ENCODE data around the gene CLASP1.
A peak's percentile ranks its signal among the peaks of the same experiment; 100 is the strongest.
"Not testable (repeated sequence)": the region's sequence is repeated elsewhere in the genome, so short reads cannot be mapped to it uniquely, and the experiment has no call there.

Gene CLASP1

DNA sequence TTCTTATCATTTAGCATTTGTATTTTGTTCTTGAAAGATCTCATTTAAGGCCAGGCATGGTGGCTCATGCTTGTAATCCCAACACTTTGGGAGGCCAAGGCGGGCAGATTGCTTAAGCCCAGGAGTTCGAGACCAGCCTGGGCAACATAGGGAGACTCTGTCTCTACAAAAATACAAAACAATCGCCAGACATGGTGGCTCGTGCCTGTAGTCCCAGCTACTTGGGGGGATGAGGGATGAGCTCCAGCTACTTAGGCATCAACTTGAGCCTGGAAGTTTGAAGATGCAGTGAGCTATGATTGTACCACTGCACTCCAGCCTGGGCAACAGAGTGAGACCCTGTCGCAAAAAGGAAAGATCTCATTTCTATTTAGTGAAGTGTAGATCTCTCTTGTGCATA is 351.4 kb downstream of the CLASP1 start:
- ATAC-seq (ENCODE audit: low read depth); H3K4me3 Mint-ChIP-seq; H3K36me3 Mint-ChIP-seq; H3K9me3 Mint-ChIP-seq; DNase-seq (ENCODE audit: low spot score in 2 of 2); H3K4me1 Mint-ChIP-seq; H3K27ac Mint-ChIP-seq: not testable (repeated sequence)
- peaks cover 12% of the 10 kb centered on the region for H3K27me3 Mint-ChIP-seq

- peaks cover 4% of the 10 kb centered on the region for H3K36me3 Mint-ChIP-seq
- peaks cover 2% of the 10 kb centered on the region for H3K4me1 Mint-ChIP-seq
- no peak for DNase-seq (ENCODE audit: low spot score in 2 of 2)
- H3K27ac Mint-ChIP-seq: no peak overlapping the region
- ATAC-seq (ENCODE audit: low read depth): peak; percentile 45
- H3K9me3 Mint-ChIP-seq: peaks cover 3% of the 10 kb centered on the region
- H3K4me3 Mint-ChIP-seq: no peak overlapping the region
- peaks cover 12% of the 10 kb centered on the region for H3K27me3 Mint-ChIP-seq
Observed at GRCh38 chr2:121297217-121297830, 351.9 kb downstream of the CLASP1 start.

DNA sequence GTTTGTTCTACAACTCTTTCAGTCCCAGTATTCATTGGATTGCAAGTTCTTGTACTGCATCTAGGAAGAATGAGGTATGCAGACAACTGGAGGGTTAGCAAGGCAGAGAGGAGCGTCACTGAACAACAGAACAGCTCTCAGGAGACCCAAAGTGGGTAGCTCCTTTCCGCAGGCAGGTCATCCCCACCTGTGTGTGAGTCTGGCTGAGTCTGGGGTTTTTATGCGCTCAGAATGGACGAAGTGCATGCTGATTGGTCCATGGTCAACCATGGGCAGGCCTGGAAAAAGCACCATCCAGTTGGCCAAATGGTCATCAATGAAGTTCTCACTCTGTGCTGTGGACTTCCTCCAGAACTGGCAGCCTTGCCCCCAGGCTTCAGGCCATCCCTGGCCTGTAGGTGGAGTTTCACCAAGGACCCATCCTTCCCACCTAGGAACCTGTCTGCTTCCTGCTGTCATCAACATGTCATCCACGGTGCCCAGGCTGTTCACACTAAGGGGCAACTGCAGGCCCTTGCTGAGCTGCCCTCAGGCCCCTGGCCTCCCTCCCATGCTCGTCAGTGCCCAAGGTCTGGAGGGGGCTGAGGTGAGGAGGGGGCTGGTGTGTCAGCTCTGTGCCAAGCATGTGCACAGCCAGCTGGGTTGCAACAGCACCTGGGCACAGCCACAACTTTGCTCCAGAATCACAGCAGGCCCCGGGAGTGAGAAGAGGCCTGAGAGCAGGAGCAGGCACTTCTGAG is 353.2 kb downstream of the CLASP1 start:
- ATAC-seq (ENCODE audit: low read depth) (no peak), DNase-seq (ENCODE audit: low spot score in 2 of 2) (no peak)
- peaks cover 3% of the 10 kb centered on the region for H3K36me3 Mint-ChIP-seq
- no peak overlapping the region for H3K4me3 Mint-ChIP-seq
- H3K27me3 Mint-ChIP-seq: peaks cover 9% of the 10 kb centered on the region
- peaks cover 2% of the 10 kb centered on the region for H3K9me3 Mint-ChIP-seq
- H3K4me1 Mint-ChIP-seq: peaks cover 2% of the 10 kb centered on the region
- no peak overlapping the region for H3K27ac Mint-ChIP-seq

DNA sequence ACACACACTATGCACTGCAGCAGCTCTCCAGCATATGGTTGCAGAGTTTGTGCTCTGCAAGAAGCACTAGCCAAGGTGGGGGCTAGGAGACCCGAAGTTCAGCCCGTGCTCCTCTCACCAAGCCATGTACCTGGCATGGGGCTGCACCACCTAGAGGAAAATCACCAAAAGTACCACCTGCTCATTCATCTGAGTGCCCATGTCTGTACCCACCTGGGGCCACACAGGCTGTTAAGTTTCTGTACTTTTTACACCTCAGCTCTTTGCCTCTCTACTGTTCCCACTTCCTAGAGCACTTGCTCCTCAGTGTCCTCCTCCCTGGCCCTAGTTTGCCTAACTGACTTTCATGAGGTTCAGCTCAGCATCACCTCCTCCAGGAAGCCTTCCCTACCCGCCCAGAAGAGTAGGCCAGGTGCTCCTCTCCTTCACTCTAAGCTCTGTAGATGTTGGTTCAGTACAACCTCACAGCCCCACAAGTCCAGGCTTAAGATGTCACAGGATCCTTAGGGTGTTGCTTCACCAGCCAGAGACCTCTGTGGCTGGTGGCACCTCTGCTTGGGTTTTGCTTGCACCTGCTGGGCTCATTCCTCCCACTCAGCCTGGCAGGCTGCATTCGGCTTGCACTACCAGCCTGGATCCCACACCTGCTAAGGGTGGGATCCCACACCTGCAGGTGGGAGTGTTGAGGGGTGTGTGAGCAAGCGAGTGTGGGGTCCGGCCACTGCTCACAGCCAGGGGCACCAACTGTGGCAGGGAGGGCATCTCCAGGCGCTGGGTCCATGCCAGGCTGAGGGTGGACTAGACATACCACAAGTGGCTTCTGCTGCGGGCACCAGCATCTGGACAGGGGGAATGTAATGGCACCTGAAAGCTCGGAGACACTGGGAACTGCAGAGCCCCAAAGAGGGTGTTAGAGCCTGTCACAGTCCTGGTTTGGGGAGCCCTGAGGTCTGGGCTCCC is 354.1 kb downstream of the CLASP1 start:
- peaks cover 7% of the 10 kb centered on the region for H3K27me3 Mint-ChIP-seq
- no peaks in the 10 kb centered on the region for H3K9me3 Mint-ChIP-seq
- no peak for DNase-seq (ENCODE audit: low spot score in 2 of 2)
- peaks cover 2% of the 10 kb centered on the region for H3K4me1 Mint-ChIP-seq
- peaks cover 2% of the 10 kb centered on the region for H3K36me3 Mint-ChIP-seq
- no peak for ATAC-seq (ENCODE audit: low read depth)
- no peak overlapping the region for H3K4me3 Mint-ChIP-seq
- no peak overlapping the region for H3K27ac Mint-ChIP-seq

- Mint-ChIP-seq H3K27me3 (peaks cover 6% of the 10 kb centered on the region), H3K36me3 (peaks cover 2% of the 10 kb centered on the region), H3K9me3 (no peaks in the 10 kb centered on the region), H3K27ac (no peak overlapping the region), H3K4me1 (peaks cover 2% of the 10 kb centered on the region), H3K4me3 (no peak overlapping the region)
- ATAC-seq (ENCODE audit: low read depth) (no peak), DNase-seq (ENCODE audit: low spot score in 2 of 2) (no peak)
Observed at GRCh38 chr2:121293450-121294325, 355.6 kb downstream of the CLASP1 start.

GRCh38 chr2:121291251-121291580 is 358.0 kb downstream of the CLASP1 start:
- H3K9me3 Mint-ChIP-seq: no peaks in the 10 kb centered on the region
- no peak overlapping the region for H3K4me3 Mint-ChIP-seq
- peaks cover 6% of the 10 kb centered on the region for H3K4me1 Mint-ChIP-seq
- H3K27me3 Mint-ChIP-seq: peaks cover 4% of the 10 kb centered on the region
- DNase-seq (ENCODE audit: low spot score in 2 of 2) (no peak), ATAC-seq (ENCODE audit: low read depth) (no peak)
- no peak overlapping the region for H3K27ac Mint-ChIP-seq
- H3K36me3 Mint-ChIP-seq: no peaks in the 10 kb centered on the region

- H3K9me3 Mint-ChIP-seq: no peaks in the 10 kb centered on the region
- H3K36me3 Mint-ChIP-seq: no peaks in the 10 kb centered on the region
- peaks cover 10% of the 10 kb centered on the region for H3K4me1 Mint-ChIP-seq
- ATAC-seq (ENCODE audit: low read depth): no peak
- no peak overlapping the region for H3K27ac Mint-ChIP-seq
- peaks cover 5% of the 10 kb centered on the region for H3K27me3 Mint-ChIP-seq
- no peak overlapping the region for H3K4me3 Mint-ChIP-seq
- no peak for DNase-seq (ENCODE audit: low spot score in 2 of 2)
Observed at GRCh38 chr2:121289271-121289670, 360.0 kb downstream of the CLASP1 start.

DNA sequence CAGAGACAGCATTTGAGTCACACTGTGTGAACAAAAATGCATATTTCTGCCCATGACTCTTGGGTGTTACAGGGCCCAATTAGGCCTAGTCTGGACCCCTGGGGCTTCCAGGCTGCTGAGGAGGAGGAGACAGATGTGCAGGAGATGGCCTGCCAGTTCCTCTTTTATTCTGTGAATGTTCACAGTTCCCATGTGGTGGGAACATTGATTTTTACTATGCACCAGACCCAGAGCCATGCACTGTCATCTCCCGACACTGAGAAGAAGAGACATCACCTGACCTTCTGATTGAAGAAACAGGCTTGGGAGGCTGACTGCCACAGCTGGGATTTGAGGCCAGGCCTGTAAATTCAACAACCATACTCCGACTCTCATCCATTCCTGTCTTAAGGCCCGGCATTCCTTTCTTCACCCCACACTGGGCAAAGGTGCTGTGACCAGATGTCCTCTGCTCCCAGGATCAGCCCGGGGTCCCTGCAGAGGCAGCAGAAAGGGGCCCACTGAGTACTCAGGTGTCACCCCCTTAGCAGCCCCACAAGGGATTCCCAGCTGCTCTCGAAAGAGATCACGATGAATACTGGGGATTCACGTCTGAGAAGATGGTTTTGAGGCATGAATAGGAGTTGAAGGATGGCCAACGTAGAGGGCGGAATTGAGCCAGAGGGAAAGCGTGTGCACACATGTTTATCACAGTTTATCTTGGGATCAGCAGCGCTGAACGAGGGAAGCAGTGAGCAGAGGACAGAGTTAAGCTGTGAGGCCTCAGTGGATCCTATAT is 360.6 kb downstream of the CLASP1 start:
- no peak for ATAC-seq (ENCODE audit: low read depth)
- no peaks in the 10 kb centered on the region for H3K36me3 Mint-ChIP-seq

DNA sequence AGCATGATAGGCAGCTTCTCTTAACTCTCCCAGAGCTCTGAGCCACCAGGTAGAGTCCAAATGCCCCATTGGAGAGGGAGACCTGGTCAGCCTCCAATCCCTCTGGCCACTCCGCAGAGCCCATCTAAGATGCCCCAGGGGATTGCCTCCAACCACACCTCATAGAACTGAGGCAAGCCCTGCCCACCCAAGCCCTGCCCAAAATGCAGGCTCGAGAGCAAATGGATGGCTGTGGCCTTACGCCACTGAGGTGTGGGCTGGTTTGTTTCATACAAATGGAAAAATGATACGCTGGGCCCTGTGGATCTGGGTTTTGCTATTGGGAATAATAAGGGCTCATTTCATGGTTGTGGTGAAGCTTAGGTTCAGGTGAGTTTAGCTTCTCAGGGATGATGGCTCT is 361.3 kb downstream of the CLASP1 start:
- Mint-ChIP-seq H3K27ac (no peak overlapping the region), H3K4me1 (peaks cover 13% of the 10 kb centered on the region), H3K36me3 (no peaks in the 10 kb centered on the region), H3K9me3 (no peaks in the 10 kb centered on the region), H3K4me3 (no peak overlapping the region), H3K27me3 (peaks cover 9% of the 10 kb centered on the region)
- no peak for DNase-seq (ENCODE audit: low spot score in 2 of 2)
- ATAC-seq (ENCODE audit: low read depth): no peak

More for the DNA sequence above, 360.6 kb downstream of the CLASP1 start:
- Mint-ChIP-seq H3K4me3 (no peak overlapping the region), H3K27ac (no peak overlapping the region), H3K9me3 (no peaks in the 10 kb centered on the region), H3K27me3 (peaks cover 8% of the 10 kb centered on the region), H3K4me1 (peaks cover 11% of the 10 kb centered on the region)
- no peak for DNase-seq (ENCODE audit: low spot score in 2 of 2)
